ENCODE data around the gene NKD1. TPM values are rescaled to one million over a fixed set of nuclear protein-coding genes. Genes with fewer than 3 reads are reported as not detected.

NKD1 gene
- total RNA-seq, 1 experiment from 2014 or later, result 11.4 TPM

GRCh38 chr16:50585331-50585776 lies 37.2 kb downstream of the NKD1 start (continued):
- no peak for TF ChIP-seq CTCF (IDR thresholded peaks at IDR 0.05 in 2 of 3, conservative IDR thresholded peaks at IDR 0.05 in 1 of 3; ENCODE audit: borderline replicate concordance in 1 of 3, insufficient read depth in 1 of 3, low read depth in 2 of 3, low read length in 2 of 3)
- TF ChIP-seq ZFX (IDR thresholded peaks at IDR 0.05), result no peak
- no peak for TF ChIP-seq POLR2AphosphoS5 (IDR thresholded peaks at IDR 0.05; ENCODE audit: low read depth, low read length)
- TF ChIP-seq ELF1 (IDR thresholded peaks at IDR 0.05; ENCODE audit: borderline replicate concordance, low read depth), result no peak
- TF ChIP-seq YY1 (IDR thresholded peaks at IDR 0.05; ENCODE audit: extremely low read depth, insufficient replicate concordance, low read depth, low read length), result no peak
- no peak for TF ChIP-seq SP1 (IDR thresholded peaks at IDR 0.05; ENCODE audit: low read depth)
- TF ChIP-seq, protein P1, sequence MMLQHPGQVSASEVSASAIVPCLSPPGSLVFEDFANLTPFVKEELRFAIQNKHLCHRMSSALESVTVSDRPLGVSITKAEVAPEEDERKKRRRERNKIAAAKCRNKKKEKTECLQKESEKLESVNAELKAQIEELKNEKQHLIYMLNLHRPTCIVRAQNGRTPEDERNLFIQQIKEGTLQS (IDR thresholded peaks at IDR 0.05), result no peak
- no peak for TF ChIP-seq EZH2phosphoT487 (IDR thresholded peaks at IDR 0.05; ENCODE audit: borderline replicate concordance)

DNA sequence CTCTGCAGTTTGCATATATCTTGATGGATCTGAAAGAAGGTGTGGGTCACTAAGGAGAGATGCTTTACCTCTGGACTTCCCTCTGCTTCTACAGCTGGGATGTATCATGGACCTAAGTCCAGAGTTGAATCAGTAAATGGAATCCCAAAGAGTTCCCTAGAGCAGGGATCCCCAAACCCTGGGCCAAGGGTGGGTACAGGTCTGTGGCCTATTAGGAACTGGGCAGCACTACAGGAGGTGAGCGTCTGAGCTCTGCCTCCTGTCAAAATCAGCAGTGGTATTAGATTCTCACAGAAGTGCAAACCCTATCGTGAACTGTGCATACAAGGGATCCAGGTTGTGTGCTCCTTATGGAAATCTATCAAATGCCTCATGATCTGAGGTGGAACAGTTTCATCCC lies 39.3 kb downstream of the NKD1 start:
- ChIA-PET CTCF (no interaction called here), POLR2A (no interaction called here), RAD21 (ENCODE audit: low non-redundant PET in 1 of 2, low total read pairs in 2 of 2, uncharacterized antibody in 2 of 2, unreplicated experiment in 2 of 2) (no interaction called here)
- no peaks in the 10 kb centered on the region for H3K9me2 ChIP-seq (ENCODE audit: insufficient read depth)
- H3K27me3 ChIP-seq (ENCODE audit: insufficient read depth, low read length), result no peaks in the 10 kb centered on the region
- ATAC-seq, result no peak
- H3K4me2 ChIP-seq (ENCODE audit: low read length), result no peak overlapping the region
- H4K20me1 ChIP-seq (ENCODE audit: insufficient read depth), result no peaks in the 10 kb centered on the region
- H3K9me3 ChIP-seq (ENCODE audit: control insufficient read depth in 1 of 2, insufficient read depth in 1 of 2, low read depth in 1 of 2, low read length in 2 of 2), result no peaks in the 10 kb centered on the region
- no peak for DNase-seq (ENCODE audit: low read depth, low spot score)
- no peak overlapping the region for H3K27ac ChIP-seq (ENCODE audit: low read depth, low read length)
- intact Hi-C loops (cut with micrococcal nuclease), result no loop called here
- H3K36me3 ChIP-seq (ENCODE audit: control insufficient read depth in 1 of 2, insufficient read depth in 2 of 2, low read length in 2 of 2), result no peaks in the 10 kb centered on the region
- H3K4me3 ChIP-seq (replicated peaks in 1 of 2; ENCODE audit: low read depth in 1 of 2, low read length in 2 of 2), result no peak overlapping the region
- H2AFZ ChIP-seq (ENCODE audit: low read depth, low read length, poor library complexity, severe bottlenecking), result no peak overlapping the region
- no peaks in the 10 kb centered on the region for H3K4me1 ChIP-seq (ENCODE audit: control insufficient read depth in 1 of 2, insufficient read depth in 2 of 2, low read length in 2 of 2)
- BruUV-seq (replicated peaks), result no TSS peak
- no peak overlapping the region for H3K9ac ChIP-seq (ENCODE audit: low read length)
- H3K79me2 ChIP-seq (ENCODE audit: insufficient read depth, low read length), result no peaks in the 10 kb centered on the region
- TF ChIP-seq, protein P2, sequence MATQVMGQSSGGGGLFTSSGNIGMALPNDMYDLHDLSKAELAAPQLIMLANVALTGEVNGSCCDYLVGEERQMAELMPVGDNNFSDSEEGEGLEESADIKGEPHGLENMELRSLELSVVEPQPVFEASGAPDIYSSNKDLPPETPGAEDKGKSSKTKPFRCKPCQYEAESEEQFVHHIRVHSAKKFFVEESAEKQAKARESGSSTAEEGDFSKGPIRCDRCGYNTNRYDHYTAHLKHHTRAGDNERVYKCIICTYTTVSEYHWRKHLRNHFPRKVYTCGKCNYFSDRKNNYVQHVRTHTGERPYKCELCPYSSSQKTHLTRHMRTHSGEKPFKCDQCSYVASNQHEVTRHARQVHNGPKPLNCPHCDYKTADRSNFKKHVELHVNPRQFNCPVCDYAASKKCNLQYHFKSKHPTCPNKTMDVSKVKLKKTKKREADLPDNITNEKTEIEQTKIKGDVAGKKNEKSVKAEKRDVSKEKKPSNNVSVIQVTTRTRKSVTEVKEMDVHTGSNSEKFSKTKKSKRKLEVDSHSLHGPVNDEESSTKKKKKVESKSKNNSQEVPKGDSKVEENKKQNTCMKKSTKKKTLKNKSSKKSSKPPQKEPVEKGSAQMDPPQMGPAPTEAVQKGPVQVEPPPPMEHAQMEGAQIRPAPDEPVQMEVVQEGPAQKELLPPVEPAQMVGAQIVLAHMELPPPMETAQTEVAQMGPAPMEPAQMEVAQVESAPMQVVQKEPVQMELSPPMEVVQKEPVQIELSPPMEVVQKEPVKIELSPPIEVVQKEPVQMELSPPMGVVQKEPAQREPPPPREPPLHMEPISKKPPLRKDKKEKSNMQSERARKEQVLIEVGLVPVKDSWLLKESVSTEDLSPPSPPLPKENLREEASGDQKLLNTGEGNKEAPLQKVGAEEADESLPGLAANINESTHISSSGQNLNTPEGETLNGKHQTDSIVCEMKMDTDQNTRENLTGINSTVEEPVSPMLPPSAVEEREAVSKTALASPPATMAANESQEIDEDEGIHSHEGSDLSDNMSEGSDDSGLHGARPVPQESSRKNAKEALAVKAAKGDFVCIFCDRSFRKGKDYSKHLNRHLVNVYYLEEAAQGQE (IDR thresholded peaks at IDR 0.05; ENCODE audit: low read depth), result no peak
- TF ChIP-seq FOSL1 (IDR thresholded peaks at IDR 0.05; ENCODE audit: low read depth), result no peak
- TF ChIP-seq SIN3A (IDR thresholded peaks at IDR 0.05; ENCODE audit: low read depth), result no peak
- no peak for TF ChIP-seq ELF1 (IDR thresholded peaks at IDR 0.05; ENCODE audit: borderline replicate concordance, low read depth)
- TF ChIP-seq EZH2 (IDR thresholded peaks at IDR 0.05), result no peak
- no peak for TF ChIP-seq POLR2AphosphoS5 (IDR thresholded peaks at IDR 0.05; ENCODE audit: low read depth, low read length)
- no peak for TF ChIP-seq CBX3 (IDR thresholded peaks at IDR 0.05; ENCODE audit: low read depth)
- TF ChIP-seq SRF (IDR thresholded peaks at IDR 0.05; ENCODE audit: low read depth), result no peak
- TF ChIP-seq, protein P1 (IDR thresholded peaks at IDR 0.05), result no peak
- TF ChIP-seq SP1 (IDR thresholded peaks at IDR 0.05; ENCODE audit: low read depth), result no peak
- TF ChIP-seq TCF7L2 (IDR thresholded peaks at IDR 0.05; ENCODE audit: borderline replicate concordance, extremely low read depth, insufficient read depth, insufficient read length), result no peak
- no peak for TF ChIP-seq YY1 (IDR thresholded peaks at IDR 0.05; ENCODE audit: extremely low read depth, insufficient replicate concordance, low read depth, low read length)
- no peak for TF ChIP-seq EZH2phosphoT487 (IDR thresholded peaks at IDR 0.05; ENCODE audit: borderline replicate concordance)
- TF ChIP-seq, protein P3, sequence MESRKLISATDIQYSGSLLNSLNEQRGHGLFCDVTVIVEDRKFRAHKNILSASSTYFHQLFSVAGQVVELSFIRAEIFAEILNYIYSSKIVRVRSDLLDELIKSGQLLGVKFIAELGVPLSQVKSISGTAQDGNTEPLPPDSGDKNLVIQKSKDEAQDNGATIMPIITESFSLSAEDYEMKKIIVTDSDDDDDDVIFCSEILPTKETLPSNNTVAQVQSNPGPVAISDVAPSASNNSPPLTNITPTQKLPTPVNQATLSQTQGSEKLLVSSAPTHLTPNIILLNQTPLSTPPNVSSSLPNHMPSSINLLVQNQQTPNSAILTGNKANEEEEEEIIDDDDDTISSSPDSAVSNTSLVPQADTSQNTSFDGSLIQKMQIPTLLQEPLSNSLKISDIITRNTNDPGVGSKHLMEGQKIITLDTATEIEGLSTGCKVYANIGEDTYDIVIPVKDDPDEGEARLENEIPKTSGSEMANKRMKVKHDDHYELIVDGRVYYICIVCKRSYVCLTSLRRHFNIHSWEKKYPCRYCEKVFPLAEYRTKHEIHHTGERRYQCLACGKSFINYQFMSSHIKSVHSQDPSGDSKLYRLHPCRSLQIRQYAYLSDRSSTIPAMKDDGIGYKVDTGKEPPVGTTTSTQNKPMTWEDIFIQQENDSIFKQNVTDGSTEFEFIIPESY (IDR thresholded peaks at IDR 0.05; ENCODE audit: extremely low read depth, insufficient replicate concordance, low read length), result no peak
- no peak for TF ChIP-seq CEBPB (IDR thresholded peaks at IDR 0.05; ENCODE audit: low read depth)
